ENCODE data around the gene SHC4. TPM values are rescaled to one million over a fixed set of nuclear protein-coding genes. Genes with fewer than 3 reads are reported as not detected.

SHC4 gene
- total and polyA plus RNA-seq, 9 of the 15 experiments (the other 6 are each of a cell fraction or from before 2014, with no cell fraction given) = 0.43 to 1.2 (median 0.67) TPM

GRCh38 chr15:48877630-48878595 lies 85.8 kb downstream of the SHC4 start, which contains the start of gene EID1 (continued):
- TF ChIP-seq ZNF740 (CRISPR knock-in tag; IDR thresholded peaks at IDR 0.05) = peak; percentile 80
- 0 out of 4 replicates have a peak, but pooled peaks of 1 of the 2 experiments have one; percentile 63 for TF ChIP-seq ZNF740 (tag; IDR thresholded peaks at IDR 0.05)
- TF ChIP-seq FOSL1 (tag; conservative IDR thresholded peaks at IDR 0.05) = 0 out of 2 replicates have a peak, but pooled peaks have one; percentile 30
- no peak; the same call in 1 of the 2 replicates for TF ChIP-seq HES1 (IDR thresholded peaks at IDR 0.05; ENCODE audit: low read depth)
- TF ChIP-seq HMGN3 (IDR thresholded peaks at IDR 0.05; ENCODE audit: borderline replicate concordance, extremely low read depth, insufficient read length, low read depth, low read length) = peak; percentile 53
- peak in 1 of 2 experiments; percentile 35; a peak in 2 of 4 replicates for TF ChIP-seq KDM1A (IDR thresholded peaks at IDR 0.05)
- TF ChIP-seq ZNF76 (CRISPR knock-in tag; IDR thresholded peaks at IDR 0.05; ENCODE audit: borderline replicate concordance) = 0 out of 2 replicates have a peak, but pooled peaks have one; percentile 42
- TF ChIP-seq SMARCC2 (IDR thresholded peaks at IDR 0.05; ENCODE audit: low read depth) = peak; percentile 49; the same call in 1 of the 2 replicates
- TF ChIP-seq HNRNPL (IDR thresholded peaks at IDR 0.05; ENCODE audit: low read depth, low read length) = no peak
- peak; percentile 80 to 89 for TF ChIP-seq FOXK2 (conservative IDR thresholded peaks at IDR 0.05 in 1 of 2, IDR thresholded peaks at IDR 0.05 in 1 of 2; ENCODE audit: low read depth in 2 of 2)
- TF ChIP-seq ZNF445 (CRISPR knock-in tag; IDR thresholded peaks at IDR 0.05; ENCODE audit: low read depth) = no peak
- 0 out of 2 replicates have a peak, but pooled peaks have one; percentile 41 for TF ChIP-seq PHF21A (IDR thresholded peaks at IDR 0.05; ENCODE audit: borderline replicate concordance, low read depth)
- TF ChIP-seq ZNF274 (IDR thresholded peaks at IDR 0.05; ENCODE audit: borderline replicate concordance, low read depth, low read length) = no peak
- TF ChIP-seq FOXM1 (IDR thresholded peaks at IDR 0.05; ENCODE audit: low read depth) = peak; percentile 17; the same call in 1 of the 2 replicates
- TF ChIP-seq FOXM1 (CRISPR knock-in tag; IDR thresholded peaks at IDR 0.05; ENCODE audit: low read depth) = no peak
- TF ChIP-seq POLR2AphosphoS5 (IDR thresholded peaks at IDR 0.05; ENCODE audit: control insufficient read depth, insufficient read depth, low read depth, low read length) = peak; percentile 71
- peak; percentile 68 for TF ChIP-seq POU5F1 (IDR thresholded peaks at IDR 0.05; ENCODE audit: borderline replicate concordance, low read depth, low read length, partially characterized antibody)
- TF ChIP-seq SPI1 (IDR thresholded peaks at IDR 0.05; ENCODE audit: borderline replicate concordance, low read depth, low read length) = 0 out of 2 replicates have a peak, but pooled peaks have one; percentile 23
- no peak for TF ChIP-seq KLF10 (CRISPR knock-in tag; IDR thresholded peaks at IDR 0.05)
- TF ChIP-seq SRF (CRISPR knock-in tag; IDR thresholded peaks at IDR 0.05) = peak in 1 of 2 experiments; percentile 82; a peak in 1 of 4 replicates
- TF ChIP-seq SUPT5H (IDR thresholded peaks at IDR 0.05) = peak; percentile 91

Measured in K562 (cell line).